GM12801 (cell line): ENCODE data around the gene NAALADL2.

Experiments used
- CTCF ChIP-seq: IDR thresholded peaks from one replicate; pipeline ENCODE4 v1.5.1; 2011; ENCODE audit warnings: control low read depth; ENCODE audit not compliant: insufficient read length; ENCODE audit errors: extremely low read depth

NAALADL2 gene

GRCh38 chr3:175248832-175249231 is 389.7 kb downstream of the NAALADL2 start:
- no peak for TF ChIP-seq CTCF

GRCh38 chr3:175255698-175256097 is 396.6 kb downstream of the NAALADL2 start:
- no peak for TF ChIP-seq CTCF

- no peak for TF ChIP-seq CTCF
These were observed 398.0 kb downstream of the NAALADL2 start for GRCh38 chr3:175257123-175257522.

- TF ChIP-seq CTCF: no peak
These were observed 399.6 kb downstream of the NAALADL2 start for GRCh38 chr3:175258763-175259162.

- no peak for TF ChIP-seq CTCF
These were observed 401.1 kb downstream of the NAALADL2 start for GRCh38 chr3:175260145-175260794.

GRCh38 chr3:175266478-175266877 is 407.3 kb downstream of the NAALADL2 start:
- TF ChIP-seq CTCF: no peak

- TF ChIP-seq CTCF: no peak
These were observed 408.0 kb downstream of the NAALADL2 start for GRCh38 chr3:175267121-175267531.
